Epithelial cell of umbilical artery (primary cell): ENCODE results near the gene FH. TPM values are rescaled to one million over a fixed set of nuclear protein-coding genes. Genes with fewer than 3 reads are reported as not detected.

Experiments used
- total RNA-seq: library from RNA; depleted of rRNA; stranded (reverse); fragments of >200 nt; gene quantifications from 2 replicates; pipeline ENCODE4 v1.2.3, GENCODE V29; 2014

The FH gene
- 99.5 and 115 TPM in 2 replicates for total RNA-seq

GRCh38 chr1:241519308-241520079 is at the start of gene FH:
Gene FH (minus strand): TSS chr1:241519755. CDS start chr1:241519722, 33 bp downstream.

GRCh38 chr1:241532162-241532531 is 12.6 kb upstream of the FH start, which contains the start of gene KMO:
Gene KMO (plus strand): TSS chr1:241532378. CDS start chr1:241532445, 67 bp downstream.

Other genes with a start within 250 kb of the FH start
- 0.65 TPM in 1 of 2 replicates, not detected in the other for gene RGS7, start 162.6 kb downstream of the FH start, total RNA-seq
- under 0.01 TPM in 1 of 2 replicates, not detected in the other for gene KMO, start 12.6 kb upstream of the FH start, total RNA-seq
- gene CHML, start 120.6 kb upstream of the FH start, total RNA-seq: 14.6 and 16.0 TPM in 2 replicates
- gene OPN3, start 120.6 kb upstream of the FH start, total RNA-seq: 27.0 and 29.0 TPM in 2 replicates
- gene WDR64, start 132.5 kb upstream of the FH start, total RNA-seq: not detected in 2 replicates